NT2/D1 (cell line): Measurements from ENCODE around the gene THBS1.

ENCODE experiments used
- SUZ12 ChIP-seq: IDR thresholded peaks from 2 replicates; pipeline ENCODE4 v1.6.1; 2011; ENCODE audit not compliant: insufficient read length, insufficient read depth; ENCODE audit errors: extremely low read depth
- YY1 ChIP-seq: IDR thresholded peaks from 2 replicates; pipeline ENCODE4 v1.6.1; 2011; ENCODE audit not compliant: insufficient read length, insufficient read depth
- ZNF274 ChIP-seq: IDR thresholded peaks from 2 replicates; pipeline ENCODE4 v1.6.1; 2011; ENCODE audit warnings: mild to moderate bottlenecking, low read depth, low read length

- TF ChIP-seq ZNF274 (no peak), YY1 (no peak), SUZ12 (no peak)
These were observed 65.0 kb downstream of the THBS1 start for GRCh38 chr15:39645976-39646257.
